Measurements from ENCODE around the gene PSKH1. TPM values are rescaled to one million over a fixed set of nuclear protein-coding genes. Genes with fewer than 3 reads are reported as not detected.

The PSKH1 gene
- total and polyA plus RNA-seq, 3 donors from 2014 or later, result 47.7 to 66.8 (median 50.5) TPM

GRCh38 chr16:67926181-67926750, 33.2 kb downstream of the PSKH1 start:
- TF ChIP-seq POLR2A (IDR thresholded peaks at IDR 0.05), result no peak
- no peak for TF ChIP-seq CTCF (IDR thresholded peaks at IDR 0.05)
- Histone ChIP-seq H3K9me3 (no peaks in the 10 kb centered on the region), H3K27ac (peak overlapping the region; percentile 37 to 68), H3K4me1 (peaks cover 12% of the 10 kb centered on the region), H3K36me3 (ENCODE audit: low read depth, missing control alignments) (no peaks in the 10 kb centered on the region), H3K4me3 (no peak overlapping the region), H3K27me3 (no peaks in the 10 kb centered on the region)
- DNase-seq, result no peak
- intact Hi-C loops (cut with DNase I; ENCODE audit: low total_unique reads), result no loop called here
- 39 to 40% methylated on average over 12 to 13 of the region's 13 CpGs for WGBS, 2 donors

GRCh38 chr16:67927131-67927941, 34.3 kb downstream of the PSKH1 start:
- DNase-seq, result no peak
- TF ChIP-seq CTCF (IDR thresholded peaks at IDR 0.05) (no peak), POLR2A (IDR thresholded peaks at IDR 0.05) (no peak)
- intact Hi-C loops (cut with DNase I; ENCODE audit: low total_unique reads), result no loop called here
- Histone ChIP-seq H3K4me3 (no peak overlapping the region), H3K36me3 (ENCODE audit: low read depth, missing control alignments) (no peaks in the 10 kb centered on the region), H3K4me1 (peaks cover 18% of the 10 kb centered on the region), H3K27ac (no peak overlapping the region), H3K9me3 (no peaks in the 10 kb centered on the region), H3K27me3 (no peaks in the 10 kb centered on the region)
- 91 to 97% methylated on average over 7 to 22 of the region's 22 CpGs for WGBS, 2 donors

GRCh38 chr16:67928147-67928546, 35.1 kb downstream of the PSKH1 start:
- Histone ChIP-seq H3K27ac (no peak overlapping the region), H3K27me3 (no peaks in the 10 kb centered on the region), H3K9me3 (no peaks in the 10 kb centered on the region), H3K4me3 (no peak overlapping the region), H3K36me3 (ENCODE audit: low read depth, missing control alignments) (no peaks in the 10 kb centered on the region), H3K4me1 (peaks cover 18% of the 10 kb centered on the region)
- intact Hi-C loops (cut with DNase I; ENCODE audit: low total_unique reads), result no loop called here
- WGBS, 2 donors, result 84 to 94% methylated on average over 3 to 7 of the region's 7 CpGs
- TF ChIP-seq CTCF (IDR thresholded peaks at IDR 0.05) (no peak), POLR2A (IDR thresholded peaks at IDR 0.05) (no peak)
- DNase-seq, result no peak

- Histone ChIP-seq H3K4me3 (no peak overlapping the region), H3K27ac (no peak overlapping the region), H3K4me1 (peaks cover 18% of the 10 kb centered on the region), H3K9me3 (no peaks in the 10 kb centered on the region), H3K36me3 (ENCODE audit: low read depth, missing control alignments) (no peaks in the 10 kb centered on the region), H3K27me3 (no peaks in the 10 kb centered on the region)
- 64 to 77% methylated on average over 5 to 16 of the region's 16 CpGs for WGBS, 2 donors
- DNase-seq, result peak; percentile 75
- intact Hi-C loops (cut with DNase I; ENCODE audit: low total_unique reads), result no loop called here
- peak; percentile 65 to 80 (median 75) for TF ChIP-seq CTCF (IDR thresholded peaks at IDR 0.05)
- TF ChIP-seq POLR2A (IDR thresholded peaks at IDR 0.05), result no peak
Observed at GRCh38 chr16:67928561-67929364, 35.7 kb downstream of the PSKH1 start.

Data from testis (tissue), 3 donors.